ENCODE results near the gene CX3CR1. TPM values are rescaled to one million over a fixed set of nuclear protein-coding genes. Genes with fewer than 3 reads are reported as not detected.

CX3CR1 gene
- total and polyA plus RNA-seq, 9 of the 15 experiments (the other 6 are each of a cell fraction or from before 2014, with no cell fraction given): 0.03 to 0.21 TPM; not detected in 7

DNA sequence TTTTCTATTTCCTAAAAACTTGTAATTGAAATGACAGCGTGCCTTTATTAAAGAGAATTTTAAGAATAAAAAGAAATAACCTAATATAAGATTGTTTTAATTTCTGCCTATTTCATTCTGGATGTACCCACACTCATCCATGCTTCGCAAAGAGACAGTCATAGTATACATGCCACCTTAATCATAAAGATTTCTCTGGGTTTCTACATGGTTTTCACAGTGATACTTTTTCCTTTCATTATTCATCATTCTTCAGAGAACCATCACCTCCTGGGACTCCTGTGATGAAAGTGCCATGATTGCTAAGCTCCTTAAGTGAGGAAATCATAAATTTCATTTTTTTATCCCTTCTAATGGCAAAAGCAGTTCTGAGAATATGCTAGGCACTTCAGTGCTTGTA is 45.4 kb upstream of the CX3CR1 start:
- ChIA-PET CTCF (ENCODE audit: low intra/inter-chr PET ratio) (no interaction called here), POLR2A (no interaction called here)
- Histone ChIP-seq H3K4me2 (ENCODE audit: insufficient read depth, low read length) (no peak overlapping the region), H3K9ac (ENCODE audit: insufficient read depth in 1 of 2, low read depth in 2 of 2, low read length in 2 of 2) (no peak overlapping the region), H3K27me3 (ENCODE audit: control insufficient read depth in 2 of 2, insufficient read depth in 2 of 2, low read length in 2 of 2) (peaks cover 0 to 5% of the 10 kb centered on the region in 2 experiments; a peak in 1 of 5 replicates), H3K79me2 (ENCODE audit: control insufficient read depth, insufficient read depth, low read length) (no peaks in the 10 kb centered on the region), H3K36me3 (ENCODE audit: control insufficient read depth, insufficient read depth, low read length) (no peaks in the 10 kb centered on the region), H3K4me3 (no peak overlapping the region), H3K27ac (ENCODE audit: extremely low read depth, low read depth, low read length) (no peak overlapping the region), H4K20me1 (replicated peaks; ENCODE audit: control insufficient read depth, insufficient read depth, low read length) (no peaks in the 10 kb centered on the region), H3K9me3 (replicated peaks; ENCODE audit: control insufficient read depth, insufficient read depth, low read depth, low read length) (no peaks in the 10 kb centered on the region), H2AFZ (ENCODE audit: low read depth, low read length) (no peak overlapping the region), H3K4me1 (replicated peaks in 1 of 2; ENCODE audit: control insufficient read depth in 2 of 2, insufficient read depth in 2 of 2, low read length in 2 of 2) (peaks cover 0 to 20% of the 10 kb centered on the region in 2 experiments; a peak in 3 of 5 replicates), H3K9me1 (ENCODE audit: control insufficient read depth, insufficient read depth, low read length) (no peaks in the 10 kb centered on the region)
- no peak for ATAC-seq
- WGBS (ENCODE audit: insufficient coverage, low coverage, missing lambda C conversion rate): 17% methylated on average over 2 of the region's 2 CpGs
- TF ChIP-seq, protein P1, sequence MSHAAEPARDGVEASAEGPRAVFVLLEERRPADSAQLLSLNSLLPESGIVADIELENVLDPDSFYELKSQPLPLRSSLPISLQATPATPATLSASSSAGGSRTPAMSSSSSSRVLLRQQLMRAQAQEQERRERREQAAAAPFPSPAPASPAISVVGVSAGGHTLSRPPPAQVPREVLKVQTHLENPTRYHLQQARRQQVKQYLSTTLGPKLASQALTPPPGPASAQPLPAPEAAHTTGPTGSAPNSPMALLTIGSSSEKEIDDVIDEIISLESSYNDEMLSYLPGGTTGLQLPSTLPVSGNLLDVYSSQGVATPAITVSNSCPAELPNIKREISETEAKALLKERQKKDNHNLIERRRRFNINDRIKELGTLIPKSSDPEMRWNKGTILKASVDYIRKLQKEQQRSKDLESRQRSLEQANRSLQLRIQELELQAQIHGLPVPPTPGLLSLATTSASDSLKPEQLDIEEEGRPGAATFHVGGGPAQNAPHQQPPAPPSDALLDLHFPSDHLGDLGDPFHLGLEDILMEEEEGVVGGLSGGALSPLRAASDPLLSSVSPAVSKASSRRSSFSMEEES (CRISPR knock-in tag; IDR thresholded peaks at IDR 0.05): no peak
- TF ChIP-seq ZNF121 (CRISPR knock-in tag; conservative IDR thresholded peaks at IDR 0.05): no peak
- no peak for TF ChIP-seq TEAD1 (CRISPR knock-in tag; IDR thresholded peaks at IDR 0.05)
- no peak for TF ChIP-seq HMG20B (CRISPR knock-in tag; IDR thresholded peaks at IDR 0.05)
- TF ChIP-seq YBX1 (IDR thresholded peaks at IDR 0.05): no peak
- TF ChIP-seq, protein P2, sequence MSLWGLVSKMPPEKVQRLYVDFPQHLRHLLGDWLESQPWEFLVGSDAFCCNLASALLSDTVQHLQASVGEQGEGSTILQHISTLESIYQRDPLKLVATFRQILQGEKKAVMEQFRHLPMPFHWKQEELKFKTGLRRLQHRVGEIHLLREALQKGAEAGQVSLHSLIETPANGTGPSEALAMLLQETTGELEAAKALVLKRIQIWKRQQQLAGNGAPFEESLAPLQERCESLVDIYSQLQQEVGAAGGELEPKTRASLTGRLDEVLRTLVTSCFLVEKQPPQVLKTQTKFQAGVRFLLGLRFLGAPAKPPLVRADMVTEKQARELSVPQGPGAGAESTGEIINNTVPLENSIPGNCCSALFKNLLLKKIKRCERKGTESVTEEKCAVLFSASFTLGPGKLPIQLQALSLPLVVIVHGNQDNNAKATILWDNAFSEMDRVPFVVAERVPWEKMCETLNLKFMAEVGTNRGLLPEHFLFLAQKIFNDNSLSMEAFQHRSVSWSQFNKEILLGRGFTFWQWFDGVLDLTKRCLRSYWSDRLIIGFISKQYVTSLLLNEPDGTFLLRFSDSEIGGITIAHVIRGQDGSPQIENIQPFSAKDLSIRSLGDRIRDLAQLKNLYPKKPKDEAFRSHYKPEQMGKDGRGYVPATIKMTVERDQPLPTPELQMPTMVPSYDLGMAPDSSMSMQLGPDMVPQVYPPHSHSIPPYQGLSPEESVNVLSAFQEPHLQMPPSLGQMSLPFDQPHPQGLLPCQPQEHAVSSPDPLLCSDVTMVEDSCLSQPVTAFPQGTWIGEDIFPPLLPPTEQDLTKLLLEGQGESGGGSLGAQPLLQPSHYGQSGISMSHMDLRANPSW (CRISPR knock-in tag; IDR thresholded peaks at IDR 0.05): no peak
- TF ChIP-seq MTA1 (IDR thresholded peaks at IDR 0.05; ENCODE audit: borderline replicate concordance): no peak
- TF ChIP-seq MXI1 (IDR thresholded peaks at IDR 0.05; ENCODE audit: low read depth, low read length): no peak
- TF ChIP-seq RBM25 (IDR thresholded peaks at IDR 0.05; ENCODE audit: low read depth, low read length, severe bottlenecking): no peak
- TF ChIP-seq ZNF830 (CRISPR knock-in tag; IDR thresholded peaks at IDR 0.05): no peak
- TF ChIP-seq SIRT6 (IDR thresholded peaks at IDR 0.05; ENCODE audit: low read depth, low read length): no peak
- no peak for TF ChIP-seq FOXA1 (IDR thresholded peaks at IDR 0.05; ENCODE audit: borderline replicate concordance)
- no peak for TF ChIP-seq HMG20A (CRISPR knock-in tag; conservative IDR thresholded peaks at IDR 0.05)
- TF ChIP-seq KAT7 (CRISPR knock-in tag; IDR thresholded peaks at IDR 0.05; ENCODE audit: borderline replicate concordance): no peak
- TF ChIP-seq, protein P3, sequence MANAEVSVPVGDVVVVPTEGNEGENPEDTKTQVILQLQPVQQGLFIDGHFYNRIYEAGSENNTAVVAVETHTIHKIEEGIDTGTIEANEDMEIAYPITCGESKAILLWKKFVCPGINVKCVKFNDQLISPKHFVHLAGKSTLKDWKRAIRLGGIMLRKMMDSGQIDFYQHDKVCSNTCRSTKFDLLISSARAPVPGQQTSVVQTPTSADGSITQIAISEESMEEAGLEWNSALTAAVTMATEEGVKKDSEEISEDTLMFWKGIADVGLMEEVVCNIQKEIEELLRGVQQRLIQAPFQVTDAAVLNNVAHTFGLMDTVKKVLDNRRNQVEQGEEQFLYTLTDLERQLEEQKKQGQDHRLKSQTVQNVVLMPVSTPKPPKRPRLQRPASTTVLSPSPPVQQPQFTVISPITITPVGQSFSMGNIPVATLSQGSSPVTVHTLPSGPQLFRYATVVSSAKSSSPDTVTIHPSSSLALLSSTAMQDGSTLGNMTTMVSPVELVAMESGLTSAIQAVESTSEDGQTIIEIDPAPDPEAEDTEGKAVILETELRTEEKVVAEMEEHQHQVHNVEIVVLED (CRISPR knock-in tag; IDR thresholded peaks at IDR 0.05): no peak
- no peak for TF ChIP-seq RFX1 (IDR thresholded peaks at IDR 0.05)
- TF ChIP-seq CBX5 (IDR thresholded peaks at IDR 0.05; ENCODE audit: borderline replicate concordance, low read depth): no peak
- in situ Hi-C loops (cut with MboI) (no loop called here), intact Hi-C loops (cut with micrococcal nuclease) (no loop called here)
- DNase-seq (ENCODE audit: extremely low read depth in 1 of 4, low spot score in 3 of 4): no peak
- no TSS peak for BruUV-seq (replicated peaks)
- no peak for FAIRE-seq
